PC-9 (cell line): ENCODE measurements around the gene PLXNC1. TPM values are rescaled to one million over a fixed set of nuclear protein-coding genes. Genes with fewer than 3 reads are reported as not detected.

Experiments
- BruUV-seq: library from RNA; stranded (reverse); fragments of 400-500 nt; replicated peaks from 2 replicates; lab custom pipeline; 2021; lab: Mats Ljungman, UMichigan
- CTCF ChIA-PET: fragments of 300-600 bp; sonication (Branson Sonifier 250); formaldehyde crosslinking; loops from one replicate; lab custom pipeline; 2022; ENCODE audit warnings: antibody characterized with exemption; lab: Charles Lee
- POLR2A ChIA-PET: fragments of 300-600 bp; sonication (Branson Sonifier 250); formaldehyde crosslinking; loops from one replicate; lab custom pipeline; 2022; ENCODE audit warnings: antibody characterized with exemption; ENCODE audit not compliant: unreplicated experiment; lab: Charles Lee
- DNase-seq, 2 experiments: peaks; one replicate each; pipeline versions ENCODE4 v3.0.0 to v3.0.0-alpha.2; 2015 to 2022; ENCODE audit warnings: mixed read lengths in 1 of 2
- H2AFZ ChIP-seq: fragments of 200-600 bp; sonication (generic); 2 replicates; pipeline ENCODE4 v1.8.1; 2017; ENCODE audit warnings: antibody characterized with exemption
- H3F3A ChIP-seq: fragments of 200-600 bp; sonication (generic); 2 replicates; pipeline ENCODE4 v1.8.1; 2017; ENCODE audit warnings: antibody characterized with exemption, mild to moderate bottlenecking, low read depth; ENCODE audit not compliant: insufficient read depth
- H3K27ac ChIP-seq: fragments of 200-600 bp; sonication (generic); 2 replicates; pipeline ENCODE4 v1.6.1; 2016; ENCODE audit warnings: mixed run types
- H3K27me3 ChIP-seq: fragments of 200-600 bp; sonication (generic); 2 replicates; pipeline ENCODE4 v1.6.1; 2016; ENCODE audit warnings: low read depth, mixed run types; ENCODE audit not compliant: insufficient read depth
- H3K36me3 ChIP-seq: fragments of 200-600 bp; sonication (generic); 2 replicates; pipeline ENCODE4 v1.6.1; 2016; ENCODE audit warnings: low read depth, mixed run types
- H3K4me1 ChIP-seq: fragments of 200-600 bp; sonication (generic); replicated peaks from 2 replicates; pipeline ENCODE4 v1.6.1; 2016; ENCODE audit warnings: mixed run types; ENCODE audit not compliant: insufficient read depth
- H3K4me2 ChIP-seq: fragments of 200-600 bp; sonication (generic); 2 replicates; pipeline ENCODE4 v1.6.1; 2017; ENCODE audit warnings: mixed run types
- H3K4me3 ChIP-seq: fragments of 200-600 bp; sonication (generic); 2 replicates; pipeline ENCODE4 v1.6.1; 2016; ENCODE audit warnings: mixed run types
- H3K79me2 ChIP-seq: fragments of 200-600 bp; sonication (generic); 2 replicates; pipeline ENCODE4 v1.6.1; 2017; ENCODE audit warnings: low read depth, mixed run types
- H3K9me2 ChIP-seq: fragments of 200-600 bp; sonication (generic); 2 replicates; pipeline ENCODE4 v1.8.1; 2017; ENCODE audit warnings: mild to moderate bottlenecking; ENCODE audit not compliant: insufficient read depth
- H3K9me3 ChIP-seq: fragments of 200-600 bp; sonication (generic); 2 replicates; pipeline ENCODE4 v1.8.1; 2016; ENCODE audit warnings: low read depth; ENCODE audit not compliant: insufficient read depth
- H4K20me1 ChIP-seq: fragments of 200-600 bp; sonication (generic); 2 replicates; pipeline ENCODE4 v1.8.1; 2017; ENCODE audit not compliant: insufficient read depth
- EZH2 ChIP-seq: fragments of 200-600 bp; sonication (generic); IDR thresholded peaks from 2 replicates; pipeline ENCODE4 v1.8.0; 2017; ENCODE audit warnings: antibody characterized with exemption, low read depth
- intact Hi-C: fragments of 100-400 bp; cut with micrococcal nuclease; formaldehyde crosslinking; loops from one replicate; pipeline ENCODE4 v1.10.0; 2022; ENCODE audit not compliant: unreplicated experiment
- total RNA-seq: library from RNA; stranded (reverse); gene quantifications from 2 replicates; pipeline ENCODE4 v1.2.3, GENCODE V29; 2021
- TF ChIP-seq, protein P1 (sequence below): fragments of 200-600 bp; sonication (generic); conservative IDR thresholded peaks from 2 replicates; pipeline ENCODE4 v1.6.1; 2017; ENCODE audit warnings: mixed run types, antibody characterized with exemption, mild to moderate bottlenecking, moderate library complexity

Gene PLXNC1
- total RNA-seq, 1 experiment from 2014 or later = 2.3 TPM

DNA sequence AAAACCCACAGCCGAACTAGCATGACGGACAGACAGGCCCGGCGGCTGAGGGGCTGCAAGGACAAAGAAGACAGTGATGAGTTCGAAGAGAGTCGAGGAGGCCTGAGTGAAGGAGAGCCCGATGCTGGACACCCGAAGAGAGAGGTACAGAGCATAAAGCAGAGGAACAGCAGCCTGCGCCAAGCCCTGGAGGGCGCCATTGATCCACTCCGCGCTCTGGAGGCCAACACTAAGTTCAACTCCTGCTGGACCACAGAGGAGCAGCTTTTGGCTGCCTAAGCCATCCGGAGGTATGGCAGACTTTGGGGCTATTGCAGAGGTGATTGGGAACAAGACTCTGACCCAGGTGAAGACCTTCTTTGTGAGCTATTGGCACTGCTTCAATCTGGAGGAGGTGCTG lies 7.8 kb upstream of the PLXNC1 start:
- ChIA-PET POLR2A (no interaction called here), CTCF (no interaction called here)
- intact Hi-C loops = loop anchor here (5.0 to 10.0 kb wide), 2 partner anchors 737 to 1394 kb away; no protein-coding TSS in a partner anchor
- no peaks in the 10 kb centered on the region for H3K79me2 ChIP-seq
- H3K4me1 ChIP-seq = no peaks in the 10 kb centered on the region
- no peak for TF ChIP-seq EZH2
- TF ChIP-seq, protein P1, sequence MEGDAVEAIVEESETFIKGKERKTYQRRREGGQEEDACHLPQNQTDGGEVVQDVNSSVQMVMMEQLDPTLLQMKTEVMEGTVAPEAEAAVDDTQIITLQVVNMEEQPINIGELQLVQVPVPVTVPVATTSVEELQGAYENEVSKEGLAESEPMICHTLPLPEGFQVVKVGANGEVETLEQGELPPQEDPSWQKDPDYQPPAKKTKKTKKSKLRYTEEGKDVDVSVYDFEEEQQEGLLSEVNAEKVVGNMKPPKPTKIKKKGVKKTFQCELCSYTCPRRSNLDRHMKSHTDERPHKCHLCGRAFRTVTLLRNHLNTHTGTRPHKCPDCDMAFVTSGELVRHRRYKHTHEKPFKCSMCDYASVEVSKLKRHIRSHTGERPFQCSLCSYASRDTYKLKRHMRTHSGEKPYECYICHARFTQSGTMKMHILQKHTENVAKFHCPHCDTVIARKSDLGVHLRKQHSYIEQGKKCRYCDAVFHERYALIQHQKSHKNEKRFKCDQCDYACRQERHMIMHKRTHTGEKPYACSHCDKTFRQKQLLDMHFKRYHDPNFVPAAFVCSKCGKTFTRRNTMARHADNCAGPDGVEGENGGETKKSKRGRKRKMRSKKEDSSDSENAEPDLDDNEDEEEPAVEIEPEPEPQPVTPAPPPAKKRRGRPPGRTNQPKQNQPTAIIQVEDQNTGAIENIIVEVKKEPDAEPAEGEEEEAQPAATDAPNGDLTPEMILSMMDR = no peak
- H3K27ac ChIP-seq = no peak overlapping the region
- H3K4me2 ChIP-seq = no peak overlapping the region
- no peak overlapping the region for H3K4me3 ChIP-seq
- no peaks in the 10 kb centered on the region for H3K36me3 ChIP-seq
- H4K20me1 ChIP-seq = no peaks in the 10 kb centered on the region
- BruUV-seq = no TSS peak
- no peak overlapping the region for H2AFZ ChIP-seq
- H3K9me3 ChIP-seq = no peaks in the 10 kb centered on the region
- H3K9me2 ChIP-seq = no peaks in the 10 kb centered on the region
- H3F3A ChIP-seq = no peaks in the 10 kb centered on the region
- H3K27me3 ChIP-seq = peaks cover 3% of the 10 kb centered on the region
- peak in 1 of 2 experiments; percentile 20 for DNase-seq

DNA sequence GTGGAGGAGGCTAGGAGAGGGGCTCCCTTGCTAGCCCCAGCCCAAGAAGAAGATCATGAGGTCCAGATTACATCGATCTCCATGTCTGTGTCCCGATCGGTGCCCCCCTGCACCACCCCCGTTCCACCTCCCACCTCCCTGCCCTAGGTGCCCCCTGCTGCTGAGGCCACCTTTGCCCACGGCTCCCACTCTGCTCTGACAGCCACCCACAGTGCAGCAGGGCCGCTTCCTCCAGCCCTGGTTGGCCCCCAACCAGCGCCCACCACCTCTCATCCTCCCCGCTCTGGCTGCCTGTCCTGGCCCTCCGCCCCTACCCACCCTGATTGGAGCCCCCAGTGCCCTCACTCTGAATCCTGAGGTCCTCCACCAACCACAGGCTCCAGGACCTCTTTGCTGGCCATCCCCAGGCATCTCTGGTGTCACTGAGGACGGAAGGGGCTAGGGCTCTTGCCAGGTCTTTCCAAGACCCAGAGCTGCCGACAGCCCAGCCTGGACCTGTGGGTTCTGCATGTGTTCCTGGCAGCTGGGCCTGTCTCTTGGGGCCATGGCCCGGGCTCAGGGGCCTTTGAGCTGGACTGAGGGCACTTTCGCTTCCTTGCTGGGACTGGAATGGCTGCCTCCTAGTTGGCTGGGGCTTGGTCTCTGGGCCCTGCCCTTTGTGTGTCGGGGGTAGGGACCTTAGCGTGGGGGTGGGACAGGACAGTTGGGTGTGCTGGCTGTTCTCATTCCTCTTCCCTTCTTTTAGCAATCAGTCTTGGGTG lies 7.2 kb upstream of the PLXNC1 start:
- Histone ChIP-seq H3K9me3 (no peaks in the 10 kb centered on the region), H3K4me1 (no peaks in the 10 kb centered on the region), H3F3A (no peaks in the 10 kb centered on the region), H3K79me2 (no peaks in the 10 kb centered on the region), H4K20me1 (no peaks in the 10 kb centered on the region), H3K27me3 (peaks cover 9% of the 10 kb centered on the region), H2AFZ (no peak overlapping the region), H3K27ac (no peak overlapping the region), H3K36me3 (no peaks in the 10 kb centered on the region), H3K4me3 (no peak overlapping the region), H3K4me2 (no peak overlapping the region), H3K9me2 (no peaks in the 10 kb centered on the region)
- no peak for DNase-seq
- intact Hi-C loops = loop anchor here (5.0 to 10.0 kb wide), 2 partner anchors 736 to 1394 kb away; no protein-coding TSS in a partner anchor
- no TSS peak for BruUV-seq
- no peak for TF ChIP-seq EZH2
- TF ChIP-seq, protein P1 = no peak
- CTCF ChIA-PET = no interaction called here
- POLR2A ChIA-PET = no interaction called here

- no TSS peak for BruUV-seq
- POLR2A ChIA-PET = no interaction called here
- CTCF ChIA-PET = no interaction called here
These were observed 6.5 kb upstream of the PLXNC1 start for GRCh38 chr12:94141892-94142291.

More at GRCh38 chr12:94141892-94142291, 6.5 kb upstream of the PLXNC1 start:
- H3K9me2 ChIP-seq = no peaks in the 10 kb centered on the region
- H4K20me1 ChIP-seq = no peaks in the 10 kb centered on the region
- peaks cover 16% of the 10 kb centered on the region for H3K27me3 ChIP-seq
- no peak overlapping the region for H3K4me2 ChIP-seq
- no peak for DNase-seq
- H3K4me1 ChIP-seq = no peaks in the 10 kb centered on the region
- no peak overlapping the region for H2AFZ ChIP-seq
- intact Hi-C loops = loop anchor here (5.0 to 10.0 kb wide), 2 partner anchors 735 to 1393 kb away; no protein-coding TSS in a partner anchor
- H3K27ac ChIP-seq = no peak overlapping the region
- H3K9me3 ChIP-seq = no peaks in the 10 kb centered on the region
- no peaks in the 10 kb centered on the region for H3F3A ChIP-seq
- no peaks in the 10 kb centered on the region for H3K36me3 ChIP-seq
- no peak overlapping the region for H3K4me3 ChIP-seq
- H3K79me2 ChIP-seq = no peaks in the 10 kb centered on the region
- TF ChIP-seq, protein P1 = no peak
- no peak for TF ChIP-seq EZH2
